KOPT-K1 (cell line): ENCODE results near the gene TTYH2.
"Not testable (repeated sequence)": the region's sequence is repeated elsewhere in the genome, so short reads cannot be mapped to it uniquely, and the experiment has no call there.

Experiments
- H3K27ac ChIP-seq: fragments of 200-600 bp; sonication (generic); 2 replicates; pipeline ENCODE4 v1.5.1; 2016; ENCODE audit warnings: antibody characterized with exemption, mild to moderate bottlenecking, low read depth, low read length; ENCODE audit not compliant: poor library complexity, severe bottlenecking
- H3K36me3 ChIP-seq: fragments of 200-600 bp; sonication (generic); 2 replicates; pipeline ENCODE4 v1.5.1; 2017; ENCODE audit warnings: antibody characterized with exemption, mild to moderate bottlenecking, low read length, moderate library complexity; ENCODE audit not compliant: insufficient read depth
- H3K9me3 ChIP-seq: fragments of 200-600 bp; sonication (generic); 2 replicates; pipeline ENCODE4 v1.5.1; 2017; ENCODE audit warnings: antibody characterized with exemption, low read length, mild to moderate bottlenecking; ENCODE audit not compliant: insufficient read depth, poor library complexity, severe bottlenecking

TTYH2 gene

GRCh38 chr17:74186498-74186897 lies 26.9 kb upstream of the TTYH2 start:
- H3K9me3 ChIP-seq: no peaks in the 10 kb centered on the region
- H3K27ac ChIP-seq: no peak overlapping the region
- no peaks in the 10 kb centered on the region for H3K36me3 ChIP-seq

- Histone ChIP-seq H3K9me3 (no peaks in the 10 kb centered on the region), H3K27ac (no peak overlapping the region), H3K36me3 (no peaks in the 10 kb centered on the region)
Measured at GRCh38 chr17:74187761-74188160, 25.6 kb upstream of the TTYH2 start.

- H3K9me3 ChIP-seq, H3K36me3 ChIP-seq, H3K27ac ChIP-seq: not testable (repeated sequence)
Measured at GRCh38 chr17:74188687-74189086, 24.7 kb upstream of the TTYH2 start.

GRCh38 chr17:74190154-74190553 lies 23.2 kb upstream of the TTYH2 start:
- H3K9me3 ChIP-seq: no peaks in the 10 kb centered on the region
- H3K36me3 ChIP-seq: no peaks in the 10 kb centered on the region
- no peak overlapping the region for H3K27ac ChIP-seq

GRCh38 chr17:74190807-74191406 lies 22.5 kb upstream of the TTYH2 start:
- Histone ChIP-seq H3K27ac (no peak overlapping the region), H3K36me3 (no peaks in the 10 kb centered on the region), H3K9me3 (no peaks in the 10 kb centered on the region)

- no peak overlapping the region for H3K27ac ChIP-seq
- no peaks in the 10 kb centered on the region for H3K36me3 ChIP-seq
- H3K9me3 ChIP-seq: no peaks in the 10 kb centered on the region
Measured at GRCh38 chr17:74192950-74193781, 20.2 kb upstream of the TTYH2 start.

- Histone ChIP-seq H3K9me3 (no peaks in the 10 kb centered on the region), H3K36me3 (no peaks in the 10 kb centered on the region), H3K27ac (no peak overlapping the region)
Measured at GRCh38 chr17:74194682-74195081, 18.7 kb upstream of the TTYH2 start.

GRCh38 chr17:74196541-74197317 lies 16.6 kb upstream of the TTYH2 start:
- no peaks in the 10 kb centered on the region for H3K36me3 ChIP-seq
- no peaks in the 10 kb centered on the region for H3K9me3 ChIP-seq
- no peak overlapping the region for H3K27ac ChIP-seq

- no peak overlapping the region for H3K27ac ChIP-seq
- no peaks in the 10 kb centered on the region for H3K36me3 ChIP-seq
- H3K9me3 ChIP-seq: no peaks in the 10 kb centered on the region
Measured at GRCh38 chr17:74197801-74198200, 15.6 kb upstream of the TTYH2 start.

- Histone ChIP-seq H3K27ac (no peak overlapping the region), H3K36me3 (peaks cover 2% of the 10 kb centered on the region; the same call in 1 of the 2 replicates), H3K9me3 (no peaks in the 10 kb centered on the region)
Measured at GRCh38 chr17:74198694-74199093, 14.7 kb upstream of the TTYH2 start.

GRCh38 chr17:74199306-74200092 lies 13.9 kb upstream of the TTYH2 start:
- Histone ChIP-seq H3K27ac (no peak overlapping the region), H3K36me3 (peaks cover 10% of the 10 kb centered on the region), H3K9me3 (no peaks in the 10 kb centered on the region)

- Histone ChIP-seq H3K27ac (no peak overlapping the region), H3K36me3 (peaks cover 16% of the 10 kb centered on the region), H3K9me3 (no peaks in the 10 kb centered on the region)
Measured at GRCh38 chr17:74200112-74200511, 13.3 kb upstream of the TTYH2 start.

- Histone ChIP-seq H3K36me3 (peaks cover 27% of the 10 kb centered on the region), H3K9me3 (no peaks in the 10 kb centered on the region), H3K27ac (no peak overlapping the region)
Measured at GRCh38 chr17:74201250-74201649, 12.1 kb upstream of the TTYH2 start.

- Histone ChIP-seq H3K36me3 (peaks cover 34% of the 10 kb centered on the region), H3K9me3 (no peaks in the 10 kb centered on the region), H3K27ac (no peak overlapping the region)
Measured at GRCh38 chr17:74201948-74202347, 11.4 kb upstream of the TTYH2 start.

GRCh38 chr17:74202938-74203337 lies 10.4 kb upstream of the TTYH2 start:
- Histone ChIP-seq H3K9me3 (no peaks in the 10 kb centered on the region), H3K36me3 (peaks cover 44% of the 10 kb centered on the region), H3K27ac (no peak overlapping the region)
